GM12874 (cell line): Measurements from ENCODE around the gene RPS25.

Experiments used
- TF ChIP-seq, protein P1 (sequence below): IDR thresholded peaks from 2 replicates; pipeline ENCODE4 v1.5.1; 2011; ENCODE audit warnings: low read depth, mild to moderate bottlenecking, control low read depth, low read length, moderate library complexity; ENCODE audit not compliant: insufficient read depth

Gene RPS25

DNA sequence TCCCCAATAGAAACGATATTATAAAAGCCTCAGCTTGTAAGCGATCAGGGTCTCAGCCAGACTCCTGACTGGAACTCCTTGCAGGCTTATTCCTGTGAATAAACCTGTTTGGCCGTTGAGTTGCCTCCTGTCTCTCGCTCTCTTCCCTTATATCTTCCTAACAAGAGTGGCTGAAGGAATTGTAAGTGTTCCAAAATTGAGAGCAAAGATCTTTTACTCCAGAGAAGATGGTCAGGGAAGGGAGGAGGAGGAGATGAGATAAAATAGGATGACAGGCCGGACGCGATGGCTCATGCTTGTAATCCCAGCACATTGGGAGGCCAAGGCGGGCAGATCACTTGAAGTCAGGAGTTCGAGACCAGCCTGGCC lies 13.8 kb upstream of the RPS25 start:
- TF ChIP-seq, protein P1, sequence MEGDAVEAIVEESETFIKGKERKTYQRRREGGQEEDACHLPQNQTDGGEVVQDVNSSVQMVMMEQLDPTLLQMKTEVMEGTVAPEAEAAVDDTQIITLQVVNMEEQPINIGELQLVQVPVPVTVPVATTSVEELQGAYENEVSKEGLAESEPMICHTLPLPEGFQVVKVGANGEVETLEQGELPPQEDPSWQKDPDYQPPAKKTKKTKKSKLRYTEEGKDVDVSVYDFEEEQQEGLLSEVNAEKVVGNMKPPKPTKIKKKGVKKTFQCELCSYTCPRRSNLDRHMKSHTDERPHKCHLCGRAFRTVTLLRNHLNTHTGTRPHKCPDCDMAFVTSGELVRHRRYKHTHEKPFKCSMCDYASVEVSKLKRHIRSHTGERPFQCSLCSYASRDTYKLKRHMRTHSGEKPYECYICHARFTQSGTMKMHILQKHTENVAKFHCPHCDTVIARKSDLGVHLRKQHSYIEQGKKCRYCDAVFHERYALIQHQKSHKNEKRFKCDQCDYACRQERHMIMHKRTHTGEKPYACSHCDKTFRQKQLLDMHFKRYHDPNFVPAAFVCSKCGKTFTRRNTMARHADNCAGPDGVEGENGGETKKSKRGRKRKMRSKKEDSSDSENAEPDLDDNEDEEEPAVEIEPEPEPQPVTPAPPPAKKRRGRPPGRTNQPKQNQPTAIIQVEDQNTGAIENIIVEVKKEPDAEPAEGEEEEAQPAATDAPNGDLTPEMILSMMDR = no peak

DNA sequence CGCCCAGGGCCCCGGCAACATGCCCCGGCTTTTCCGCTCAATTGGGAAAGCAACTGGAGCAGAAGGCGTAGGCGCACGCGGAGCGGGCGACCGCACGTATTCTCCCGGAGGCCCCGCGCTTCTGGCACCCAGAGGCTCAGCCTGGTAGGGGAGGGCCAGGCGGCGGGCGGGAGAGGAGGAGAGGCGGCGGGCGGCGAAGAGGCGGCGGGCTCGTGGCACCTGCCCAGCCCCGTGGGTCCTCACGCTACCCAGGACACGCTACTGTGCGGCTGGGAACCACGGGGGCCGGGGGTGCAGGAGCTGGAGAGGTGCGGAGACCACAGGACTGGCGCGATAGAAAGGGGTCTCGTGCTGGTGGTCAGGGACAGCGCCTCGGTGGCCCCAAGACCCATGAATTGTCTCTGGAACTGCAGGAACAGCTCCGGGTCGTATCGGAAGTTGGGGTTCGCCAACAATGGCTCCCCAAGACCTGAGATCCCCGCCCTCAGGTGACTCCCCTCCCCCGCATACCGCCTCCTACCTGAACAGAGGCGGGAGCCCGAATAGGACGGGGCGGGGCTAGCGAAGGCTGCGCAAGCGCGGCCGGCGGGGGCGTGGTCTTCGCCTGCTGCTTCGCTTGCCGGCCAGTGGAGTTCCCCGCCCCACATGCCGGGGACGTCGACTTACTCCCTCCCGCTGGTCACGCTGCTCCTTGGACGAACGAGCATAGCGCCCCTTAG lies 12.3 kb upstream of the RPS25 start, which contains the start of gene SLC37A4:
SLC37A4 (minus strand) TSS at position 549 of the 719 bp plus-strand sequence.
- TF ChIP-seq, protein P1 = peak; percentile 93

DNA sequence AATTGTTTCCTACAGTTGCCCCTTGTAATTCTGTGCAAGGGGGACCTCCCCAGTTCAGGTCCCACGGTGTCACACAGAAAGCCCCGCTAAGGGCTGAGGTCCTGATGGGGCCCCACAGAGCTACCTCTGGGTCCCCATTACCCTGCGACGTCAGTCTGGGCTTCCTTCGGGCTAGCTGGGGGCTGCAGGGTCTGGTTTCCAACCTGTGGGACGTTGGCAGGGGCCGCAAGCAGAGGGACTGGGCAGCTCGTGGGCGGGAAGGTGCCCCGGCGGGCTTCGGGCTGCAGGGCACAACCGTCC lies 11.8 kb upstream of the RPS25 start:
- TF ChIP-seq, protein P1 = no peak

DNA sequence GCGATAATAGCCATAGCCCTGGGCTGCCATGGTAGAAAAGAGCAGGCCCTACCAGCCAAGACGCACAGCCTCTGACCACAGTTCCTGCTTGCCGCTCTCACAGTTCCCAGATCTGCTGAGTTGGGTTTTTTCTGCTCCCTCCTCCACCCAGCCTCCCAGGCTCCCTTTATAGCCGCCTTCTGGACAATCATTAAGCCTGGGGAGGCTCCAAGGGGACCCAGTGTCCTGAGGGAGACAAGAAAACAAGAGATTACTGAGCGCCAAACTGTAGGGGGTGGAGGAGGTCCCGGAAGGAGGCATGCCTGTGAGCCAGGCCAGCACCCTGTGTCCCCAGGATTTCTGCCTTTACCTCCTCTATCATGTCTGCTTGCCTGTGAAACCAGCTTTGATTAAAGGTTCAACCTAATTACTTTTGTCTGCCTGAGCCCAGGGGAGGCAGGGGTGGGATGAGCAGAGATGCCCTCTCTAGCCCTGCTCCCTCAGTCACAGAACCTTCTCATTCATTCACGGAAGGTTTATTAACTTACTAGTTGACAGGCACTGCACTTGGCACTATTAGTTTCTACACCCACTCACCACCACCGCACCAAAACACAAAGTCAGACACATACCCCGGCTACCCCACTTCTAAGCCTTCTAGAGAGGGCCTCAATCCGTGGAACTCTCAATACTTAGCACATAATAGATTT lies 11.3 kb upstream of the RPS25 start:
- TF ChIP-seq, protein P1 = no peak

DNA sequence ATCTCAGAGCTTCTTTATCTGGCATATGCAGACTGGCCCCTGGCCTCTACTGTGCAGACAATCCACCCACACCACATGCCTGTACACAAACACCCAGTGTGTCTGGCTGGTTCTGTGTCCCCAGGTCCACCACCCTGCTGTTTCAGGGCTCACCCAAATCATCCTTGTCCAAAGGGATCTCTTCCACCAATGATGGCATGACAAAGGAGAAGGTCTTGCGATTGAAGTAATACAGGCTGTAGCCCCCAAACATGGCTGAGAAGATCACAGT lies 10.9 kb upstream of the RPS25 start:
- TF ChIP-seq, protein P1 = no peak

DNA sequence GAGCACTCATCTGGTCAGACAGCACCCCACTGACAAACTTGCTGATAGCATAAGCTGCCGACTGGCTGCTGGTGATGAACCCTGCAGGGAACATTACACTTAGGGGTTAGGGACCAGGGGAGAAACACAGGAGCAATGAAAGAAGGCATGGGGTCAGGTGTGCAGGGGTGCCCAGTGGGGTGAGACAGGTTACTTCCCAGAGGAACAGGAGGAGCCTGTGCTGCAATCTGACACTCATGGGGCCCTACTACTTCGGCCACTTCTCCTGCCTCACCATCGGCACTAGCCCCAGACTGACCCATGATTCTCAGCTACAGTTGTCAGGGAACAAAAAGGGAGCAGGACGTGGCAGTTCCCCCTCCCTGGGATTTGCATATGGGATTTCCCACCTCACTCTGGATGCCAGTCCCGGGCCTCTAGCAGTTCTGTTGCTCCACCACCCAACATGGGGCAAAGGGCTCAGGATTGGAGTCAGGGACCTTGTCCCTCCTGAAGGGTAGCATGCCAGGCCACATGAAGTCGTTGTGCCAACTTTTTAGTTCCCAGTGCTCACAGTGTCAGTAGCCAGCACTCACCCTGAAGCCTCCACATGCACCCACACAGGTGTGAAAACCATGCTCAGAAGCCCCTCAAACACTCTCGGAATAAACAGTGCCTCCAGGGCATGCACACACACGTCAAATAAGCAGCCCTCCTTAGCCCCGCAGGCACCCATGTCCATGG lies 10.4 kb upstream of the RPS25 start:
- TF ChIP-seq, protein P1 = no peak

DNA sequence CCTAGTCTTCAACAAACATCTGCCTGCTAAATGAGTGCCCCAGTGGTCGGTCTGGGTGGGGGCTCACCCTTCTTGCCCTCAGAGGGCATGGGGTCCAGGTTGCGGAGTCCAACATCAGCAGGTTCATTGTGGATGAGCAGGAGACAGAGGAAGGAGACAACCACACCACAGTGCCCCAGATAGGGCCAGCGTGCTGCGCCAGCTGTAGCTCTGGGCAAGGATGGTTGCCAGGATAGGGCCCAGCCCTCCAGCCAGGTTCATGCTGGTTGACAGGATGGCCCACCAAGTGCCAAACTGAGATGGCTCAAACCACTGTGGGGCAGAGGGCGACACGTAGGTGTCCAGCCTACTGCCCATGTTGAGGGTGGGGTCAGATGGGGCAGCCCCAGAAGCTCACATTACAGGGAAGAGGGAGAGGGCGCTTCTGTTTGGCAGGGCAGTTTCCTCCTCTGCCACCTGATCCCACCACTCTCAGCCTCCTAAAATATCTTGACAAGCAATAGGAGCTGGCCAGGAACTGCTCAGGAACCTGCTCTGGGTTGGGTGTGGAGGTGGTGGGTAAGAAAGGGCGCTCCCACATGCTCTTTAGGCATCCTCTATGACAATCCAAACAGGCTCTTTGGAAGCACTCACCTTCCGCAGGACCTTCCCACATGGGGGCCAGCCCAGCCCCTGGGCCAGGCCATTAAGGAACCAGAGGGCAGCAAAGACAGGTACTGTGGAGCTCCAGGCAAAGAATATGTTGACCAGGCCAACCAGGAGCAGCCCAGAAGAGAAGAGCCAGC lies 9.6 kb upstream of the RPS25 start:
- TF ChIP-seq, protein P1 = no peak
